ENCODE measurements around the gene TAF7.
A peak's percentile ranks its signal among the peaks of the same experiment; 100 is the strongest.
"Not testable (repeated sequence)": the region's sequence is repeated elsewhere in the genome, so short reads cannot be mapped to it uniquely, and the experiment has no call there.

TAF7 gene

DNA sequence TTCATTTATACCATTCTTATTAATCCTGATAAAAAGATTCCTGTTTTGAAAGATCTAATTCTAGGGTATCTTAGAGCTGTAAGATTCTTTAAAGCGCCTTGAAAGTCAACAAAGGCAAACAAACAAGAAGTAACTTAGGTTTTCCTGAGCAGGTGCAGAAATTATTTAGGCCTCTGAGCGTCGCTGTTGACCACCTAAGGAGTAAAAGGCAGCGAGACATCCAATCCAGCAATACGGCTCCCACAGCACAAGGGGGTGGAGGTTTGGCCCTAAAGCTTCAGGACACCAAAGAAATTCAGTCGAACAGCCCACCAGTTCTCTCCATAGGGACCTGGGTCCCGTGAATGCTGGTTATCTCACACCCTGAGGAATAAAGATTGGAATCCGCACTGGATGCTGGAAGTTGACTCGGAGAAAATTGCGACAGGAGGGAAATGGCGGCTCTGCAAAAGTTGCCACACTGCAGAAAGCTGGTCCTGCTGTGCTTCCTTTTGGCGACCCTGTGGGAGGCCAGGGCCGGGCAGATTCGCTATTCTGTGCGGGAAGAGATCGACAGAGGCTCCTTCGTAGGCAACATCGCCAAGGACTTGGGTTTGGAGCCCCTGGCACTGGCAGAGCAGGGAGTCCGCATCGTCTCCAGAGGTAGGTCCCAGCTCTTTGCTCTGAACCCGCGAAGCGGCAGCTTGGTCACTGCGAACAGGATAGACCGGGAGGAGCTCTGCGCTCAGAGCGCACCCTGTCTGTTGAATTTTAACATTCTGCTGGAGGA, 18.1 kb upstream of the TAF7 start, which contains the start of gene PCDHGA2:
TSS of gene PCDHGA2 (plus strand) at position 223 of the 769 bp plus-strand sequence.
- DNase-seq (ENCODE audit: low read depth), result no peak

DNA sequence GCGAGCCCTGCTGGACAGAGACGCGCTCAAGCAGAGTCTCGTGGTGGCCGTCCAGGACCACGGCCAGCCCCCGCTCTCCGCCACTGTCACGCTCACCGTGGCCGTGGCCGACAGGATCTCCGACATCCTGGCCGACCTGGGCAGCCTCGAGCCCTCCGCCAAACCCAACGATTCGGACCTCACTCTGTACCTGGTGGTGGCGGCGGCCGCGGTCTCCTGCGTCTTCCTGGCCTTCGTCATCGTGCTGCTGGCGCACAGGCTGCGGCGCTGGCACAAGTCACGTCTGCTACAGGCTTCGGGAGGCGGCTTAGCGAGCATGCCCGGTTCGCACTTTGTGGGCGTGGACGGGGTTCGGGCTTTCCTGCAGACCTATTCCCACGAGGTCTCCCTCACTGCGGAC, 12.0 kb upstream of the TAF7 start:
- not testable (repeated sequence) for DNase-seq (ENCODE audit: low read depth)

- DNase-seq (ENCODE audit: low read depth), result no peak
These were observed 9.9 kb upstream of the TAF7 start, which contains the start of gene PCDHGA1 for GRCh38 chr5:141330299-141331080. Gene PCDHGA1, plus strand, starts transcription at chr5:141330514.

DNA sequence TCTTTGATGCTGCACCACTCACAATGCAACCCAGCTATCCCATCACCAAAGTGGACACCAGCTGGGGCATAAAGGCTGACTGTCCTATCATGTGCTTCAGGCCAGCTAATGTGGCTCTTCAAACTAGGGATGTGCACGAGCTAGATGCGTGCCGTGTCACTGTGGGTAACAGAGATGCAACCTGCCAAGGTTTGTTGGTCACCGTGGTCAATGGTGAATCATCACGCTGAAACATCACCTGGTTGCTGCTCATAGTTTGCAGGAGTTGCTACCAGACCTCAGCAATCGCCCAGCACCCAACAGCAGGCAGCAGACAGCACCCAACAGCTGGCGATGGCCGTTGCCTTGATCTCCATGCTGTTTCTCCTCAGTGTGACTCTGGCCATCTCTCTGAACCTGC, 7.6 kb upstream of the TAF7 start:
- DNase-seq (ENCODE audit: low read depth), result no peak

- DNase-seq (ENCODE audit: low read depth), result peak; percentile 37
These were observed 5.7 kb upstream of the TAF7 start for GRCh38 chr5:141326088-141326854.

DNA sequence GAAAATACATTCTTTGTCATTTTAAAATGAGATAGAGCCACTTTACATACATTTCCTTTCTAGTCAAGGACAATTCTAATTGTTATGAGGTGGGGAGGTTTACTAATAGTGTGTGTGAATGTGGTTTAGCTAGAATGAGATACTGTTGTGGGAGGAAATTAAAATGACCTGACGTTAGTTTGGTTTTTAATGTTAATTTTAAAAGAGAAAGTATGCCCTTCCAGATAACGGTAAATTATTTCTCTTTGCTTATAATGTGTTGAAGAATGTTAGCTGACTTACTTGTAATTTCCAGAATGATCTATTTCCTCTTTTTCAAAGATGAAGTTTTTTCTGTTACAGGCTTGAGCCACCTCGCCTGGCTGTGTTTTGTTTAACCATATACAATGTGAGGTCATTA, 1.7 kb upstream of the TAF7 start:
- DNase-seq (ENCODE audit: low read depth), result no peak

GRCh38 chr5:141319699-141320098, 885 bp downstream of the TAF7 start:
- no peak for DNase-seq (ENCODE audit: low read depth)

- no peak for DNase-seq (ENCODE audit: low read depth)
These were observed 1.4 kb downstream of the TAF7 start for GRCh38 chr5:141319202-141319601.

DNA sequence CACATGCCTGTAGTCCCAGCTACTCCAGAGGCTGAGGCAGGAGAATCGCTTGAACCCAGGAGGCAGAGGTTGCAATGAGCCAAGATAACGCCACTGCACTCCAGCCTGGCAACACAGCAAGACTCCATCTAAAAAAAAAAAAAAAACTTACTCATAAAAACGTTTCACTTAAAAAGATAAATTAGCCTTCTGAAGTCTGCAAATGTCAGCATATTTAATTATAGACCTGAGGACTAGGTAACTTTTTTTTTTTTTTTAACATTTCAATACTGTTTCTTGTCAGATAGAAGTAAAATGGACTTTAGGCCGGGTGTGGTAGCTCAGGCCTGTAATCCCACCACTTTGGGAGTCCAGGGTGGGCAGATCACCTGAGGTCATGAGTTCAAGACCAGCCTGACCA, 3.6 kb downstream of the TAF7 start:
- DNase-seq (ENCODE audit: low read depth), result not testable (repeated sequence)

- DNase-seq (ENCODE audit: low read depth), result no peak
These were observed 6.9 kb downstream of the TAF7 start for GRCh38 chr5:141313711-141314110.

GRCh38 chr5:141306630-141307029, 14.0 kb downstream of the TAF7 start:
- no peak for DNase-seq (ENCODE audit: low read depth)

DNA sequence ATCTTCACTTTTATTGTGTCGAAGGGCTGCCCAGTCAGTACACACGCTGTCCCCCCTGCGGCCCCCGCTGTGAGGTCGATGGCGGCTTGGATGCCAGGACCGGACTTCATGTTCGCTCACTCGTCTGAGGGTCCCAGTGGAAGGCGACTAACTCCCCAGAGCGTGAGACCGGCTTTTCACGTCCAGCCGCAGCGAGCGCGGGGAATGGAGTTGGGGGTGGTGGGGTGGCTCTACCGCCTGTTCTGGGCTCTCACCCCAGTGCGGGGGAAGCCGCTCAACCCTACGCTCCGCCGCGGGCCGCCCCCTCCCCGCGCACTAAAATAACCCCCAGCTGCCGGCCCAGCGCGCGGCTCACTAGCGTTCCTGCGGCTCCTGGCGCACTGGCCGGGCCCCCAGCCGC, 16.8 kb downstream of the TAF7 start, which contains the start of gene SLC25A2:
TSS of gene SLC25A2 (minus strand) at position 294 of the 400 bp plus-strand sequence. CDS start at position 110, 184 bp downstream.
- DNase-seq (ENCODE audit: low read depth), result no peak

- no peak for DNase-seq (ENCODE audit: low read depth)
These were observed 22.2 kb downstream of the TAF7 start for GRCh38 chr5:141298376-141298775.

DNA sequence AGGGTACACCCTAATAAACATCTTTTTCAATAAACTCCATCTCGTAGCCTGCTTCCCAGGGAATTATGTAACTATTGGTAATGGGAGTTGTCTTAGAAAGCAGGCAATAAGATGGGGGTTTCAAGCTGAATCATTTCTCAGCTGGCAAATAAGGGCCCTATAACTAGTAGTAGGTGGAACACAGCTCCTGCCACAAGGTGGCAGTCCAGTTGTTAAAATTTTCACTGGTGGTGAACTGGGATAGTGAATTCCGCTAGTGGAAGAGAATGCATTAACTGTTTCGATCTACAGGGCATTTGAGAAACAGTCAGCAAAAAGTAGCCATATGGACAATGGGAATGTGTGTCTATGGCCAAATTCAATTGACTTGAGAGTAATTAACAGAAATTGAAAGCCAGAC, 47.7 kb downstream of the TAF7 start:
- DNase-seq (ENCODE audit: low read depth), result no peak

DNA sequence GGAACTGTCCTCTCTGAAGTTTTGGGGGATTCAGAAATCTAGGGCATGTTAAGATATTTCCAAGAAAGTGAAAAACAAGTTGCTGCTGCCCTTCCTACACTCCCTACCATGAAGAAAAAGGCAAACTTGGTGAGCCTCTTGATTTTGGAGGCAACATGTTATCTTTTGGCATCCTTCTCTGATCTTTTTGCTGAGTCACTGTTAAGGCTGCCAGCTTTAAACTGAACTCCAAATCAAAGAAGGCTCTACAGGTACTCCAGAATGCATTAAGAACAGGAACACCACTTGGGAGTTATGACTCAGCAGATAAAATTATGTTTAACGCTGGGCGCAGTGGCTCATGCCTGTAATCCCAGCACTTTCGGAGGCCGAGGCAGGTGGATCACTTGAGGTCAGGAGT, 51.4 kb downstream of the TAF7 start:
- no peak for DNase-seq (ENCODE audit: low read depth)
